SU-DHL-6 (cell line): ENCODE data around the gene EPYC.

ENCODE experiments used
- EZH2phosphoT487 ChIP-seq: fragments of 200-600 bp; sonication (generic), shearing (Covaris generic); conservative IDR thresholded peaks from 2 replicates; pipeline ENCODE4 v1.6.1; 2018; ENCODE audit warnings: mild to moderate bottlenecking, antibody characterized with exemption, low read length, moderate library complexity, mixed read lengths
- TF ChIP-seq, protein P1 (sequence below): fragments of 200-600 bp; sonication (generic); IDR thresholded peaks from one replicate; pipeline ENCODE4 v1.5.1; 2017; ENCODE audit warnings: antibody characterized with exemption, mild to moderate bottlenecking, low read length, moderate library complexity; ENCODE audit not compliant: insufficient read depth, poor library complexity, severe bottlenecking

DNA sequence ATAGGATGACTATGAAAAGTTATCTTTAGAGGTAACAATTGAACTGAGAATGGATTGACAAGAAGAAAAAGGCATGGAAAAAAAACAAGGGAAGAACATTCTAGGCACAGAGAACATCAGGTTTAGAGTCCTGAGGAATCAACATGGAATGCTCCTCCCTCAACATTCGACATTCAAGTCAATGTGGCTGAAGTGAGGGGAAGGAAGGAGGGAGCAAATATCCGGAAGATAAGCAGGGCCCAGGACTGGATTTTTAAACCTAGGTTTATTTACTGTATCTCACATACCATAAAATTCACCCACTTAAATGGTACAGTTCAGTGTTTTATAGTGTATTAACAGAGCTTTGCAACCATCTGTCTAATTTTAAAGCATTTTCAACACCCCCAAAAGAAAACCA lies 40.2 kb downstream of the EPYC start:
- TF ChIP-seq, protein P1, sequence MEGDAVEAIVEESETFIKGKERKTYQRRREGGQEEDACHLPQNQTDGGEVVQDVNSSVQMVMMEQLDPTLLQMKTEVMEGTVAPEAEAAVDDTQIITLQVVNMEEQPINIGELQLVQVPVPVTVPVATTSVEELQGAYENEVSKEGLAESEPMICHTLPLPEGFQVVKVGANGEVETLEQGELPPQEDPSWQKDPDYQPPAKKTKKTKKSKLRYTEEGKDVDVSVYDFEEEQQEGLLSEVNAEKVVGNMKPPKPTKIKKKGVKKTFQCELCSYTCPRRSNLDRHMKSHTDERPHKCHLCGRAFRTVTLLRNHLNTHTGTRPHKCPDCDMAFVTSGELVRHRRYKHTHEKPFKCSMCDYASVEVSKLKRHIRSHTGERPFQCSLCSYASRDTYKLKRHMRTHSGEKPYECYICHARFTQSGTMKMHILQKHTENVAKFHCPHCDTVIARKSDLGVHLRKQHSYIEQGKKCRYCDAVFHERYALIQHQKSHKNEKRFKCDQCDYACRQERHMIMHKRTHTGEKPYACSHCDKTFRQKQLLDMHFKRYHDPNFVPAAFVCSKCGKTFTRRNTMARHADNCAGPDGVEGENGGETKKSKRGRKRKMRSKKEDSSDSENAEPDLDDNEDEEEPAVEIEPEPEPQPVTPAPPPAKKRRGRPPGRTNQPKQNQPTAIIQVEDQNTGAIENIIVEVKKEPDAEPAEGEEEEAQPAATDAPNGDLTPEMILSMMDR: no peak
- no peak for TF ChIP-seq EZH2phosphoT487
